Measurements from ENCODE around the gene DCTN4.

Gene DCTN4

GRCh38 chr5:150779397-150780186 lies 20.8 kb upstream of the DCTN4 start:
- H3K4me3 ChIP-seq (ENCODE audit: low read depth, low read length), result peak overlapping the region; percentile 81
- H3K36me3 ChIP-seq, result no peaks in the 10 kb centered on the region
- TF ChIP-seq CTCF (IDR thresholded peaks at IDR 0.05; ENCODE audit: low read depth, low read length), result no peak
- no peaks in the 10 kb centered on the region for H3K27me3 ChIP-seq
- peaks cover 3% of the 10 kb centered on the region for H3K4me1 ChIP-seq
- H3K9me3 ChIP-seq, result no peaks in the 10 kb centered on the region
- no peak for DNase-seq

- Histone ChIP-seq H3K4me3 (ENCODE audit: low read depth, low read length) (peak within 1 kb of the TSS; percentile 81), H3K36me3 (no peaks in the 10 kb centered on the region), H3K27me3 (no peaks in the 10 kb centered on the region), H3K4me1 (peaks cover 7% of the 10 kb centered on the region), H3K9me3 (no peaks in the 10 kb centered on the region)
- peak; percentile 79 for DNase-seq
- TF ChIP-seq CTCF (IDR thresholded peaks at IDR 0.05; ENCODE audit: low read depth, low read length), result peak; percentile 69
Measured at GRCh38 chr5:150778517-150779396, 19.9 kb upstream of the DCTN4 start, which contains the start of gene SMIM3. Gene SMIM3, plus strand, starts transcription at chr5:150778757. Its CDS starts 16,684 bp downstream, at chr5:150795441.

- H3K4me1 ChIP-seq, result peaks cover 11% of the 10 kb centered on the region; the same call in 1 of the 2 replicates
- H3K4me3 ChIP-seq (ENCODE audit: low read depth, low read length), result peak overlapping the region; percentile 81
- no peak for DNase-seq
Measured at GRCh38 chr5:150778088-150778516, 19.3 kb upstream of the DCTN4 start.

GRCh38 chr5:150777685-150778084 lies 18.9 kb upstream of the DCTN4 start:
- Histone ChIP-seq H3K36me3 (no peaks in the 10 kb centered on the region), H3K27me3 (no peaks in the 10 kb centered on the region), H3K4me3 (ENCODE audit: low read depth, low read length) (no peak overlapping the region), H3K9me3 (no peaks in the 10 kb centered on the region), H3K4me1 (peaks cover 11% of the 10 kb centered on the region; the same call in 1 of the 2 replicates)
- no peak for DNase-seq
- no peak for TF ChIP-seq CTCF (IDR thresholded peaks at IDR 0.05; ENCODE audit: low read depth, low read length)

More at GRCh38 chr5:150778088-150778516, 19.3 kb upstream of the DCTN4 start:
- H3K9me3 ChIP-seq, result no peaks in the 10 kb centered on the region
- TF ChIP-seq CTCF (IDR thresholded peaks at IDR 0.05; ENCODE audit: low read depth, low read length), result no peak
- H3K36me3 ChIP-seq, result no peaks in the 10 kb centered on the region
- no peaks in the 10 kb centered on the region for H3K27me3 ChIP-seq

- DNase-seq, result peak; percentile 25
- Histone ChIP-seq H3K4me1 (peaks cover 9% of the 10 kb centered on the region; the same call in 1 of the 2 replicates), H3K9me3 (no peaks in the 10 kb centered on the region), H3K4me3 (ENCODE audit: low read depth, low read length) (no peak overlapping the region), H3K27me3 (no peaks in the 10 kb centered on the region), H3K36me3 (no peaks in the 10 kb centered on the region)
- TF ChIP-seq CTCF (IDR thresholded peaks at IDR 0.05; ENCODE audit: low read depth, low read length), result no peak
Measured at GRCh38 chr5:150774145-150774544, 15.3 kb upstream of the DCTN4 start.

Data from BE2C (cell line).